ENCODE results near the gene MYRF. TPM values are rescaled to one million over a fixed set of nuclear protein-coding genes. Genes with fewer than 3 reads are reported as not detected.

The MYRF gene
- total and polyA plus RNA-seq, 2 donors (not counting 1 experiment from before 2014, with no cell fraction given) = 0.27 to 0.34 TPM

DNA sequence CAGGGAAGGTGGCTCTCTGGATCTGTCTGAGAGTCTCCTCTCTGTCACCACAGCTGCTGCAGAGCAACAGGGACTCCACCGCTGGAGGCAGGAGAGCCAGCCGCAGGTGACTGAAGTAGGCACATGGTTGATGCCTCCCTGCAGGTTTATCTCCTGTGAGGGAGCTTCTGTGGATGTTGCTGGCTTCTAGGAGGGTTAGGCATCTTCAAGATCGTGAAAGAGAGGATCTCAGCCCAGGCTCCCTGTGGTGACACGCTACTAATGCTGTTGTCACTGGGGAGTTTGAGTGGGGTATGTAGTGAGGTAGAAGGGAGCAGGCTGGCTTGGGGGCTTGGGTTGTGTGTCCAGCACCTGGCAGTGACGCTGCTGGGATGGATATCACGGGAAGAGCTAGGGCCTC lies 38.1 kb upstream of the MYRF start:
- no peak overlapping the region for H3K27ac Mint-ChIP-seq
- Histone ChIP-seq H3K79me2 (ENCODE audit: control insufficient read depth, insufficient read depth, low read length) (no peaks in the 10 kb centered on the region), H3K36me3 (replicated peaks in 1 of 2; ENCODE audit: control extremely low read depth in 1 of 2, control insufficient read depth in 1 of 2, extremely low read depth in 1 of 2, insufficient read depth in 2 of 2, low read length in 1 of 2) (no peaks in the 10 kb centered on the region), H3K27me3 (replicated peaks in 1 of 4; ENCODE audit: control extremely low read depth in 1 of 4, control insufficient read depth in 3 of 4, insufficient read depth in 4 of 4, low read length in 3 of 4) (no peaks in the 10 kb centered on the region), H3K4me3 (ENCODE audit: control extremely low read depth in 1 of 5, extremely low read depth in 1 of 5, insufficient read depth in 1 of 5, low read depth in 2 of 5, low read length in 4 of 5) (no peak overlapping the region), H3K9ac (ENCODE audit: low read length) (no peak overlapping the region), H3K27ac (ENCODE audit: low read length in 2 of 2) (no peak overlapping the region), H3K4me1 (ENCODE audit: control insufficient read depth in 2 of 2, insufficient read depth in 2 of 2, low read length in 2 of 2) (no peaks in the 10 kb centered on the region), H4K20me1 (ENCODE audit: control insufficient read depth, insufficient read depth, low read length, poor library complexity, severe bottlenecking) (no peaks in the 10 kb centered on the region), H2AFZ (ENCODE audit: insufficient read depth, low read depth, low read length, poor library complexity, severe bottlenecking) (no peak overlapping the region), H3K9me3 (ENCODE audit: control extremely low read depth in 1 of 3, control insufficient read depth in 2 of 3, insufficient read depth in 1 of 3, low read length in 2 of 3) (no peaks in the 10 kb centered on the region), H3K4me2 (replicated peaks; ENCODE audit: low read depth, low read length, poor library complexity, severe bottlenecking) (no peak overlapping the region)
- no peaks in the 10 kb centered on the region for H3K4me1 Mint-ChIP-seq
- H3K9me3 Mint-ChIP-seq (ENCODE audit: insufficient read depth) = no peaks in the 10 kb centered on the region
- DNase-seq = no peak
- no peak overlapping the region for H3K4me3 Mint-ChIP-seq
- no peak for TF ChIP-seq EZH2 (IDR thresholded peaks at IDR 0.05; ENCODE audit: borderline replicate concordance, insufficient read depth, low read depth, low read length, poor library complexity, severe bottlenecking)
- TF ChIP-seq, protein P1, sequence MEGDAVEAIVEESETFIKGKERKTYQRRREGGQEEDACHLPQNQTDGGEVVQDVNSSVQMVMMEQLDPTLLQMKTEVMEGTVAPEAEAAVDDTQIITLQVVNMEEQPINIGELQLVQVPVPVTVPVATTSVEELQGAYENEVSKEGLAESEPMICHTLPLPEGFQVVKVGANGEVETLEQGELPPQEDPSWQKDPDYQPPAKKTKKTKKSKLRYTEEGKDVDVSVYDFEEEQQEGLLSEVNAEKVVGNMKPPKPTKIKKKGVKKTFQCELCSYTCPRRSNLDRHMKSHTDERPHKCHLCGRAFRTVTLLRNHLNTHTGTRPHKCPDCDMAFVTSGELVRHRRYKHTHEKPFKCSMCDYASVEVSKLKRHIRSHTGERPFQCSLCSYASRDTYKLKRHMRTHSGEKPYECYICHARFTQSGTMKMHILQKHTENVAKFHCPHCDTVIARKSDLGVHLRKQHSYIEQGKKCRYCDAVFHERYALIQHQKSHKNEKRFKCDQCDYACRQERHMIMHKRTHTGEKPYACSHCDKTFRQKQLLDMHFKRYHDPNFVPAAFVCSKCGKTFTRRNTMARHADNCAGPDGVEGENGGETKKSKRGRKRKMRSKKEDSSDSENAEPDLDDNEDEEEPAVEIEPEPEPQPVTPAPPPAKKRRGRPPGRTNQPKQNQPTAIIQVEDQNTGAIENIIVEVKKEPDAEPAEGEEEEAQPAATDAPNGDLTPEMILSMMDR (IDR thresholded peaks at IDR 0.05) = no peak
- POLR2A ChIA-PET = no interaction called here
- WGBS (ENCODE audit: insufficient coverage) = 88% methylated on average over 6 of the region's 6 CpGs
- ATAC-seq (ENCODE audit: low read depth) = no peak
- intact Hi-C loops (cut with micrococcal nuclease) = no loop called here
- peaks cover 12% of the 10 kb centered on the region for H3K27me3 Mint-ChIP-seq
- CTCF ChIA-PET = no interaction called here

DNA sequence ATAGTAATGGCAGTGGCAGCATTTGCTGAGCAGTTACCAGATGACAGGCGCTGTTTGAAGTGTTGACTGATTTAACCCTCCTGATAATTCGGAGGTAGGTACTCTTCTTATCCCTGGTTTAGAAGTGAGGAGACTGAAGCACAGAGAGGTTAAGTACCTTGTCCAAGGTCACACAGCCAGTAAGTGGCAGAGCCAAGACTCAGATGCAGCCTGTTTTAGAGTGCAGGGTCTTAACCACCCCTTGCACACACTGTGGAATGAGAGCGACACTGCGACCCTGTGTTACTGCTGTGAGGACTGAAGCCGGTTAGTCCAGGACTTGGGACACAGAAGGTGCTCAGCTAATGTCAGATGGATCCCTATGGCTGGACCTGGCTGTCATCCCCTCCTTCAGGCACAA lies 37.5 kb upstream of the MYRF start:
- no peaks in the 10 kb centered on the region for H3K27me3 ChIP-seq (replicated peaks in 1 of 4; ENCODE audit: control extremely low read depth in 1 of 4, control insufficient read depth in 3 of 4, insufficient read depth in 4 of 4, low read length in 3 of 4)
- H4K20me1 ChIP-seq (ENCODE audit: control insufficient read depth, insufficient read depth, low read length, poor library complexity, severe bottlenecking) = no peaks in the 10 kb centered on the region
- H3K79me2 ChIP-seq (ENCODE audit: control insufficient read depth, insufficient read depth, low read length) = no peaks in the 10 kb centered on the region
- Mint-ChIP-seq H3K9me3 (ENCODE audit: insufficient read depth) (no peaks in the 10 kb centered on the region), H3K4me1 (no peaks in the 10 kb centered on the region), H3K27me3 (peaks cover 12% of the 10 kb centered on the region), H3K27ac (no peak overlapping the region), H3K4me3 (no peak overlapping the region)
- H3K36me3 ChIP-seq (replicated peaks in 1 of 2; ENCODE audit: control extremely low read depth in 1 of 2, control insufficient read depth in 1 of 2, extremely low read depth in 1 of 2, insufficient read depth in 2 of 2, low read length in 1 of 2) = no peaks in the 10 kb centered on the region
- CTCF ChIA-PET = no interaction called here
- H2AFZ ChIP-seq (ENCODE audit: insufficient read depth, low read depth, low read length, poor library complexity, severe bottlenecking) = no peak overlapping the region
- intact Hi-C loops (cut with micrococcal nuclease) = no loop called here
- ATAC-seq (ENCODE audit: low read depth) (no peak), DNase-seq (no peak)
- no peak overlapping the region for H3K9ac ChIP-seq (ENCODE audit: low read length)
- no peak overlapping the region for H3K27ac ChIP-seq (ENCODE audit: low read length in 2 of 2)
- no peaks in the 10 kb centered on the region for H3K9me3 ChIP-seq (ENCODE audit: control extremely low read depth in 1 of 3, control insufficient read depth in 2 of 3, insufficient read depth in 1 of 3, low read length in 2 of 3)
- POLR2A ChIA-PET = no interaction called here
- WGBS (ENCODE audit: insufficient coverage) = 95% methylated on average over 4 of the region's 5 CpGs
- no peak overlapping the region for H3K4me3 ChIP-seq (ENCODE audit: control extremely low read depth in 1 of 5, extremely low read depth in 1 of 5, insufficient read depth in 1 of 5, low read depth in 2 of 5, low read length in 4 of 5)
- no peak for TF ChIP-seq EZH2 (IDR thresholded peaks at IDR 0.05; ENCODE audit: borderline replicate concordance, insufficient read depth, low read depth, low read length, poor library complexity, severe bottlenecking)
- TF ChIP-seq, protein P1 (IDR thresholded peaks at IDR 0.05) = no peak
- no peak overlapping the region for H3K4me2 ChIP-seq (replicated peaks; ENCODE audit: low read depth, low read length, poor library complexity, severe bottlenecking)
- no peaks in the 10 kb centered on the region for H3K4me1 ChIP-seq (ENCODE audit: control insufficient read depth in 2 of 2, insufficient read depth in 2 of 2, low read length in 2 of 2)

Measured in B cell (primary cell).